ENCODE measurements around the gene FOXN1. TPM values are rescaled to one million over a fixed set of nuclear protein-coding genes. Genes with fewer than 3 reads are reported as not detected.

Gene FOXN1
- total RNA-seq, 3 donors from 2014 or later (not counting 1 experiment from before 2014, with no cell fraction given): not detected

GRCh38 chr17:28514561-28515002, 8.4 kb downstream of the FOXN1 start:
- 79% methylated on average over 15 of the region's 16 CpGs for WGBS (ENCODE audit: insufficient coverage)
- Histone ChIP-seq H3K4me1 (ENCODE audit: control insufficient read depth, insufficient read depth, low read length) (no peaks in the 10 kb centered on the region), H3K27ac (ENCODE audit: low read length) (no peak overlapping the region), H3K27me3 (ENCODE audit: control insufficient read depth, insufficient read depth, low read length) (peaks cover 3% of the 10 kb centered on the region), H3K9me3 (ENCODE audit: control insufficient read depth, insufficient read depth, low read length) (no peaks in the 10 kb centered on the region), H3K36me3 (ENCODE audit: control insufficient read depth, insufficient read depth, low read length) (no peaks in the 10 kb centered on the region), H3K4me3 (ENCODE audit: low read length) (no peak overlapping the region)
- no peaks in the 10 kb centered on the region for H3K9me3 Mint-ChIP-seq
- intact Hi-C loops (cut with micrococcal nuclease): no loop called here
- H3K36me3 Mint-ChIP-seq: no peaks in the 10 kb centered on the region
- TF ChIP-seq, protein P1, sequence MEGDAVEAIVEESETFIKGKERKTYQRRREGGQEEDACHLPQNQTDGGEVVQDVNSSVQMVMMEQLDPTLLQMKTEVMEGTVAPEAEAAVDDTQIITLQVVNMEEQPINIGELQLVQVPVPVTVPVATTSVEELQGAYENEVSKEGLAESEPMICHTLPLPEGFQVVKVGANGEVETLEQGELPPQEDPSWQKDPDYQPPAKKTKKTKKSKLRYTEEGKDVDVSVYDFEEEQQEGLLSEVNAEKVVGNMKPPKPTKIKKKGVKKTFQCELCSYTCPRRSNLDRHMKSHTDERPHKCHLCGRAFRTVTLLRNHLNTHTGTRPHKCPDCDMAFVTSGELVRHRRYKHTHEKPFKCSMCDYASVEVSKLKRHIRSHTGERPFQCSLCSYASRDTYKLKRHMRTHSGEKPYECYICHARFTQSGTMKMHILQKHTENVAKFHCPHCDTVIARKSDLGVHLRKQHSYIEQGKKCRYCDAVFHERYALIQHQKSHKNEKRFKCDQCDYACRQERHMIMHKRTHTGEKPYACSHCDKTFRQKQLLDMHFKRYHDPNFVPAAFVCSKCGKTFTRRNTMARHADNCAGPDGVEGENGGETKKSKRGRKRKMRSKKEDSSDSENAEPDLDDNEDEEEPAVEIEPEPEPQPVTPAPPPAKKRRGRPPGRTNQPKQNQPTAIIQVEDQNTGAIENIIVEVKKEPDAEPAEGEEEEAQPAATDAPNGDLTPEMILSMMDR (IDR thresholded peaks at IDR 0.05): no peak
- H3K4me3 Mint-ChIP-seq: no peak overlapping the region
- no peak for ATAC-seq
- no peaks in the 10 kb centered on the region for H3K4me1 Mint-ChIP-seq
- no peak overlapping the region for H3K27ac Mint-ChIP-seq
- DNase-seq: no peak
- peaks cover 6 to 11% of the 10 kb centered on the region in 2 donors for H3K27me3 Mint-ChIP-seq (ENCODE audit: low read depth in 2 of 2)

- H3K27me3 Mint-ChIP-seq (ENCODE audit: low read depth in 2 of 2): peaks cover 6 to 7% of the 10 kb centered on the region in 2 donors
- H3K4me3 ChIP-seq (ENCODE audit: low read length): no peak overlapping the region
- H3K4me3 Mint-ChIP-seq: no peak overlapping the region
- no peaks in the 10 kb centered on the region for H3K4me1 Mint-ChIP-seq
- 91% methylated on average over 1 of the region's 1 CpG for WGBS (ENCODE audit: insufficient coverage)
- H3K27ac Mint-ChIP-seq: no peak overlapping the region
- peaks cover 3% of the 10 kb centered on the region for H3K27me3 ChIP-seq (ENCODE audit: control insufficient read depth, insufficient read depth, low read length)
- H3K9me3 ChIP-seq (ENCODE audit: control insufficient read depth, insufficient read depth, low read length): no peaks in the 10 kb centered on the region
- intact Hi-C loops (cut with micrococcal nuclease): no loop called here
- no peaks in the 10 kb centered on the region for H3K36me3 ChIP-seq (ENCODE audit: control insufficient read depth, insufficient read depth, low read length)
- TF ChIP-seq, protein P1 (IDR thresholded peaks at IDR 0.05): no peak
- DNase-seq (no peak), ATAC-seq (peak in 1 of 3 donors; percentile 39)
- no peaks in the 10 kb centered on the region for H3K4me1 ChIP-seq (ENCODE audit: control insufficient read depth, insufficient read depth, low read length)
- no peaks in the 10 kb centered on the region for H3K36me3 Mint-ChIP-seq
- H3K27ac ChIP-seq (ENCODE audit: low read length): no peak overlapping the region
- no peaks in the 10 kb centered on the region for H3K9me3 Mint-ChIP-seq
These were observed 9.4 kb downstream of the FOXN1 start for GRCh38 chr17:28515518-28515917.

DNA sequence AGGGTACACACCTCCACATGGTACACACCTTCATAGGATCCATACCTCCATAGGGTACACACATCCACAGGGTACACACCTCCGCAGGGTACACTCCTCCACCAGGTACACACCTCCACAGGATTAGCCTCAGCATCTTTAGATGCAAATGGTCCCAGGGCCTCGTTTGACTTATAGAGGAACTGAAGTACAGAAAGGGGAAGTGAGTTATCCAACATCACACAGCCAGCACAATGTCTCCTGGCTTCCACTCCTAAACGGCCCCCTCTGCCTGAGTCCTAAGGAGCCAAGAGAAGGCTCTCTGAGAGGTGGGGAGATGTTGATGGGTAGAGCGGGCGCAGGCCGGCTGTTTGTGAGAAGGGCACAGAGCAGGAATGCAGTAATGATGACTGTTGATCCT, 12.0 kb downstream of the FOXN1 start:
- Histone ChIP-seq H3K9me3 (ENCODE audit: control insufficient read depth, insufficient read depth, low read length) (no peaks in the 10 kb centered on the region), H3K27ac (ENCODE audit: low read length) (no peak overlapping the region), H3K4me1 (ENCODE audit: control insufficient read depth, insufficient read depth, low read length) (no peaks in the 10 kb centered on the region), H3K36me3 (ENCODE audit: control insufficient read depth, insufficient read depth, low read length) (no peaks in the 10 kb centered on the region), H3K4me3 (ENCODE audit: low read length) (no peak overlapping the region), H3K27me3 (ENCODE audit: control insufficient read depth, insufficient read depth, low read length) (peaks cover 3% of the 10 kb centered on the region)
- WGBS (ENCODE audit: insufficient coverage): 56% methylated on average over 6 of the region's 6 CpGs
- Mint-ChIP-seq H3K27me3 (ENCODE audit: low read depth in 2 of 2) (peaks cover 6 to 7% of the 10 kb centered on the region in 2 donors), H3K4me1 (no peaks in the 10 kb centered on the region), H3K9me3 (no peaks in the 10 kb centered on the region), H3K36me3 (no peaks in the 10 kb centered on the region), H3K27ac (no peak overlapping the region), H3K4me3 (no peak overlapping the region)
- DNase-seq (no peak), ATAC-seq (no peak)
- intact Hi-C loops (cut with micrococcal nuclease): no loop called here
- TF ChIP-seq, protein P1 (IDR thresholded peaks at IDR 0.05): no peak

- H3K4me3 Mint-ChIP-seq: no peak overlapping the region
- no peak overlapping the region for H3K4me3 ChIP-seq (ENCODE audit: low read length)
- H3K36me3 ChIP-seq (ENCODE audit: control insufficient read depth, insufficient read depth, low read length): no peaks in the 10 kb centered on the region
- ATAC-seq: no peak
- no peak for DNase-seq
- no peaks in the 10 kb centered on the region for H3K4me1 ChIP-seq (ENCODE audit: control insufficient read depth, insufficient read depth, low read length)
- 75% methylated on average over 7 of the region's 7 CpGs for WGBS (ENCODE audit: insufficient coverage)
- no peak overlapping the region for H3K27ac ChIP-seq (ENCODE audit: low read length)
- no peaks in the 10 kb centered on the region for H3K36me3 Mint-ChIP-seq
- H3K27me3 Mint-ChIP-seq (ENCODE audit: low read depth in 2 of 2): peaks cover 5 to 6% of the 10 kb centered on the region in 2 donors
- H3K27me3 ChIP-seq (ENCODE audit: control insufficient read depth, insufficient read depth, low read length): peaks cover 3% of the 10 kb centered on the region
- TF ChIP-seq, protein P1 (IDR thresholded peaks at IDR 0.05): no peak
- H3K9me3 Mint-ChIP-seq: no peaks in the 10 kb centered on the region
- no peaks in the 10 kb centered on the region for H3K9me3 ChIP-seq (ENCODE audit: control insufficient read depth, insufficient read depth, low read length)
- H3K27ac Mint-ChIP-seq: no peak overlapping the region
- intact Hi-C loops (cut with micrococcal nuclease): no loop called here
- no peaks in the 10 kb centered on the region for H3K4me1 Mint-ChIP-seq
These were observed 12.4 kb downstream of the FOXN1 start for GRCh38 chr17:28518578-28518977.
